Measurements from ENCODE around the gene BTF3.
"Not testable (repeated sequence)": the region's sequence is repeated elsewhere in the genome, so short reads cannot be mapped to it uniquely, and the experiment has no call there.

DNA sequence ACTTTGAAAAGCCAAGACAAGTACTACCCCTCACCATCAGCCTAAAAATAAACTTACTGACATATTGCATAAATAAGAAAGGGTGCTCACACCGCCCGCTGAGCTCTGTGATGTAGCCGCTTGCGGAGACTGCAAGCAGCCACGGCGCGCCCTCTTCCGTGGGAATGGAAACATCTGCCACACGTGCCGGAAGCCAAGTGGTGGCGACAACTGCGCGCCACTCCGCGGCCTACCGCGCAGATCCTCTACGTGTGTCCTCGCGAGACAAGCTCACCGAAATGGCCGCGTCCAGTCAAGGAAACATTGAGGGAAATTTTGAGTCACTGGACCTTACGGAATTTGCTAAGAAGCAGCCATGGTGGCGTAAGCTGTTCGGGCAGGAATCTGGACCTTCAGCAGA is 10.3 kb downstream of the BTF3 start:
- TF ChIP-seq, protein P1, sequence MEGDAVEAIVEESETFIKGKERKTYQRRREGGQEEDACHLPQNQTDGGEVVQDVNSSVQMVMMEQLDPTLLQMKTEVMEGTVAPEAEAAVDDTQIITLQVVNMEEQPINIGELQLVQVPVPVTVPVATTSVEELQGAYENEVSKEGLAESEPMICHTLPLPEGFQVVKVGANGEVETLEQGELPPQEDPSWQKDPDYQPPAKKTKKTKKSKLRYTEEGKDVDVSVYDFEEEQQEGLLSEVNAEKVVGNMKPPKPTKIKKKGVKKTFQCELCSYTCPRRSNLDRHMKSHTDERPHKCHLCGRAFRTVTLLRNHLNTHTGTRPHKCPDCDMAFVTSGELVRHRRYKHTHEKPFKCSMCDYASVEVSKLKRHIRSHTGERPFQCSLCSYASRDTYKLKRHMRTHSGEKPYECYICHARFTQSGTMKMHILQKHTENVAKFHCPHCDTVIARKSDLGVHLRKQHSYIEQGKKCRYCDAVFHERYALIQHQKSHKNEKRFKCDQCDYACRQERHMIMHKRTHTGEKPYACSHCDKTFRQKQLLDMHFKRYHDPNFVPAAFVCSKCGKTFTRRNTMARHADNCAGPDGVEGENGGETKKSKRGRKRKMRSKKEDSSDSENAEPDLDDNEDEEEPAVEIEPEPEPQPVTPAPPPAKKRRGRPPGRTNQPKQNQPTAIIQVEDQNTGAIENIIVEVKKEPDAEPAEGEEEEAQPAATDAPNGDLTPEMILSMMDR (IDR thresholded peaks at IDR 0.05): not testable (repeated sequence)
- TF ChIP-seq POLR2A (IDR thresholded peaks at IDR 0.05): not testable (repeated sequence)

All from body of pancreas (tissue), 4 donors.